AG04450 (cell line): Measurements from ENCODE around the gene PRKAR1B. TPM values are rescaled to one million over a fixed set of nuclear protein-coding genes. Genes with fewer than 3 reads are reported as not detected.
"Not testable (repeated sequence)": the region's sequence is repeated elsewhere in the genome, so short reads cannot be mapped to it uniquely, and the experiment has no call there.

Experiments
- CTCF ChIA-PET: fragments of 300-600, 350-600 bp; formaldehyde crosslinking; extraction: SDS; loops from one replicate; lab custom pipeline; 2022; ENCODE audit warnings: antibody characterized with exemption, inconsistent platforms; lab: Charles Lee
- POLR2A ChIA-PET: fragments of 350-600 bp; formaldehyde crosslinking; extraction: SDS; loops from one replicate; lab custom pipeline; 2021; ENCODE audit warnings: antibody characterized with exemption, inconsistent platforms; lab: Yijun Ruan, JAX
- DNase-seq: peaks from one replicate; pipeline ENCODE4 v3.0.0-alpha.2; 2011; ENCODE audit warnings: low read depth, low spot score
- H3K27ac ChIP-seq: one replicate; pipeline ENCODE4 v1.5.1; 2012; ENCODE audit warnings: low read depth, low read length, control low read depth
- H3K27me3 ChIP-seq: one replicate; pipeline ENCODE4 v1.6.0; 2012; ENCODE audit warnings: low read length; ENCODE audit not compliant: control insufficient read depth, insufficient read depth
- H3K4me3 ChIP-seq: 2 replicates; pipeline ENCODE4 v1.5.1; 2011; ENCODE audit warnings: mild to moderate bottlenecking, low read depth, low read length, control low read depth
- H3K9me3 ChIP-seq: 2 replicates; pipeline ENCODE4 v1.5.1; 2012; ENCODE audit warnings: low read length; ENCODE audit not compliant: control insufficient read depth, insufficient read depth
- polyA plus RNA-seq: library from polyadenylated mRNA; depleted of rRNA; stranded (reverse); fragments of >200 nt; gene quantifications from 2 replicates; pipeline ENCODE4 v1.2.3, GENCODE V29; 2011
- TF ChIP-seq, protein P1 (sequence below): IDR thresholded peaks from 2 replicates; pipeline ENCODE4 v1.5.1; 2011; ENCODE audit warnings: low read depth, low read length, control low read depth, inconsistent platforms

The PRKAR1B gene
- polyA plus RNA-seq, 1 experiment = 16.1 TPM

DNA sequence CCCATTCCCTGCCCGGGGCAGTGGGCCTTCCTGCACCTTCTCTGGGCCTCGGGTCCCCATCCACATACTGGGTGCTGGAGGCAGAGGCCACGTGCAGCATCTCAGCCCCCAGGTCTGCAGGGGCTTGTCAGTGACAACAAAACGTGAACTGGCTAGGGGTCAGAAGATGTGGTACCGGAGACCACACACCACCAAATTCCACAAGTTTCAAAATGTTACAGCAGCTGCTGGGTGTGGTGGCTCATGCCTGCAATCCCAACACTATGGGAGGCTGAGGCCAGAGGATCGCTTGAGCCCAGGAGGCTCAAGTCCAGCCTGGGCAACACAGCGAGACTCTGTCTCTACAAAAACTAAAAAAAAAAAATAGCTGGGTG, 62.7 kb downstream of the PRKAR1B start:
- Histone ChIP-seq H3K4me3 (no peak overlapping the region), H3K9me3 (peaks cover 6% of the 10 kb centered on the region), H3K27me3 (no peaks in the 10 kb centered on the region), H3K27ac (no peak overlapping the region)
- CTCF ChIA-PET = no interaction called here
- DNase-seq = no peak
- POLR2A ChIA-PET = interaction anchor here (1.0 kb wide), 1 partner anchor 473 kb away, joined by 3 read pairs; no protein-coding TSS in a partner anchor
- TF ChIP-seq, protein P1, sequence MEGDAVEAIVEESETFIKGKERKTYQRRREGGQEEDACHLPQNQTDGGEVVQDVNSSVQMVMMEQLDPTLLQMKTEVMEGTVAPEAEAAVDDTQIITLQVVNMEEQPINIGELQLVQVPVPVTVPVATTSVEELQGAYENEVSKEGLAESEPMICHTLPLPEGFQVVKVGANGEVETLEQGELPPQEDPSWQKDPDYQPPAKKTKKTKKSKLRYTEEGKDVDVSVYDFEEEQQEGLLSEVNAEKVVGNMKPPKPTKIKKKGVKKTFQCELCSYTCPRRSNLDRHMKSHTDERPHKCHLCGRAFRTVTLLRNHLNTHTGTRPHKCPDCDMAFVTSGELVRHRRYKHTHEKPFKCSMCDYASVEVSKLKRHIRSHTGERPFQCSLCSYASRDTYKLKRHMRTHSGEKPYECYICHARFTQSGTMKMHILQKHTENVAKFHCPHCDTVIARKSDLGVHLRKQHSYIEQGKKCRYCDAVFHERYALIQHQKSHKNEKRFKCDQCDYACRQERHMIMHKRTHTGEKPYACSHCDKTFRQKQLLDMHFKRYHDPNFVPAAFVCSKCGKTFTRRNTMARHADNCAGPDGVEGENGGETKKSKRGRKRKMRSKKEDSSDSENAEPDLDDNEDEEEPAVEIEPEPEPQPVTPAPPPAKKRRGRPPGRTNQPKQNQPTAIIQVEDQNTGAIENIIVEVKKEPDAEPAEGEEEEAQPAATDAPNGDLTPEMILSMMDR = no peak

DNA sequence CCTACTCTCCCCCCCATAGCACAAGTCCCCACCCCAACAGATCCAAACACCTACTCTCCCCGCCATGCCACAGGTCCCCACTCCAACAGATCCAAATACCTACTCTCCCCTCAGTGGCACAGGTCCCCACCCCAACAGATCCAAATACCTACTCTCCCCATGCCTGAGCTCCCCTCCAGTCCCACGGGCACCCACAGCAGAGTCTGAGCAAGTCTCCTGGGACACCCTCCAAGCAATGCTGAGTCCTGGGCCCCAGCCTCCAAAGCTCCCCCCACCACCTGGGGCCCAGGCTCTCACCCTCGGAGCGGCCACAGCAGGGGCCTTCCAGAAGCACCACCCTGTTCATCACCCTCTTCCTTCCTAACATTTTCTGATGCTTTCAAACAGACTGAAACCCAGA, 64.5 kb downstream of the PRKAR1B start:
- Histone ChIP-seq H3K9me3 (peaks cover 3% of the 10 kb centered on the region; the same call in 1 of the 2 replicates), H3K27ac (no peak overlapping the region), H3K27me3 (no peaks in the 10 kb centered on the region), H3K4me3 (no peak overlapping the region)
- ChIA-PET POLR2A (no interaction called here), CTCF (interaction anchor here (0.5 kb wide), 1 partner anchor 41 kb away, joined by 3 read pairs; no protein-coding TSS in a partner anchor)
- no peak for DNase-seq
- TF ChIP-seq, protein P1 = no peak

DNA sequence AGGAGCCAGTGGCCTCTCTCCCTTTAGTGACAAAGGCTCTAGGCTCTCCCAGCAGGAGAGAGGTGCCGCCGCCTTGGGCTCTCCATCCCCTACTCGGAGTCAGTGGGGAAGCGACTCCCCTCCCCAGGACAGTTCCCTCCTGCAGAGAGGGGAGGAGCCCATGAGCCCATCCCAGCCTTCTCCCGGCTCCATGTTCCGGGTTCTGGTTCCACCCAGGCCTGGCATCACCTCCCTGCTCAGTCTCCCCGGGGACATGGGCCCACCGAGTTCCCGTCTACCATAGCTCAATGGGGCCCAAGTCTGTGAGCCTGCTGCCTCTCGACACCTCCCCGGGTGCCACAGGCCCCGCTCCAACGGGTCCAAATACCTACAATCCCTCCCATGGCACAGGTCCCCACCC, 67.1 kb downstream of the PRKAR1B start:
- no peak overlapping the region for H3K4me3 ChIP-seq
- no peak for DNase-seq
- ChIA-PET POLR2A (no interaction called here), CTCF (no interaction called here)
- peaks cover 3% of the 10 kb centered on the region for H3K9me3 ChIP-seq
- H3K27me3 ChIP-seq = no peaks in the 10 kb centered on the region
- TF ChIP-seq, protein P1 = no peak
- H3K27ac ChIP-seq = no peak overlapping the region

DNA sequence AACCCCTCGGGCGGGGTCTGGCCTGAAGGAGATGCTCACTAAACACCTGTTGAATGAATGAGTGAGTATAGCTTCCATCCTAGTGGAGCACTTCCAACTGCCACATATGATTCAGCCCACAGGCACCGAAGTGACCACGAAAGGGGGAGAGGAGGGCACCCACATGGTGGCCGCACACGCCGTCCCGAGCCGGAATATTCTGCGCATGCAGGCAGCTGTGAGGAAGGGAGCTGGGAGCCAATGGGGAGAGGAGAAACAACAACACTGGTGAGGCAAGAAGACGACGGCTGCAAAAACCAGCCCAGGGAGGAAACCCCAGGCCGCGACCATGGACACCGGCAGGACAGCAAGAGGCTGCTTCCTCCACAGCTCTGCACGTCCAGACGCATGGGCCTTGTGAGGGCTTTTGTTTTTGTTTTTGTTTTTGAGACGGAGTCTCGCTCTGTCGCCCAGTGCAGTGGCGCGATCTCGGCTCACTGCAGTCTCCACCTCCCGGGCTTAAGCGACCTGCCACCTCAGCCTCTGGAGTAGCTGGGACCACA, 67.7 kb downstream of the PRKAR1B start:
- TF ChIP-seq, protein P1 = no peak
- Histone ChIP-seq H3K9me3 (peaks cover 3% of the 10 kb centered on the region), H3K4me3 (no peak overlapping the region), H3K27me3 (no peaks in the 10 kb centered on the region), H3K27ac (no peak overlapping the region)
- ChIA-PET CTCF (no interaction called here), POLR2A (no interaction called here)
- no peak for DNase-seq

DNA sequence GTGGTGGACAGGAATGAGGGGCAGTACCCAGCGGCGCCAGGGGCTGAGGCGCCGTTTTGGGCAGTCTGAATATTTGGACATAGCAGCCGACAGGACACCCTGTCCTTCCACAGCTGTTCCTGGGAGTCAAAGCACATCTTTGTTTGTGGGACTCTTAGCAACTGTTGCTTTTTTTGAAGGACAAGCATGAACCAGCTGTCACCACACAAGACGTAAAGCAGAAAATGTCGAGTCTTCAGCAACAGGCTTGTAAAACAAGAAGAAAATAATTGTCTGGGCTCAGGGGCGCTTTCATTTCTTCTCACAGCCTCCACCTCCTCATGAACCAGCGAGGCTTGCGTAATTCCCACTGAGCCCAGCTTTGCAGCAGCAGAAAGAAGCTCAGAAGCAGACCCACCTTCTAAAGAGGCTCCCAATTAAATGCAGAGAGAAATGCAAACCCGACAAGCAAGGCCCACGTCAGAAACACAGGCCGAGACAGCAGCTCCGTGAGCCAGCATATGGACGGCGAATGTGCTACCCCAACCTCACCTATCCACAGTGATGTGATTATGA, 69.4 kb downstream of the PRKAR1B start:
- TF ChIP-seq, protein P1 = no peak
- DNase-seq = no peak

GRCh38 chr7:657010-657409, 70.1 kb downstream of the PRKAR1B start:
- POLR2A ChIA-PET, H3K4me3 ChIP-seq, CTCF ChIA-PET, H3K27ac ChIP-seq, DNase-seq, H3K27me3 ChIP-seq: not testable (repeated sequence)
- H3K9me3 ChIP-seq = peaks cover 18% of the 10 kb centered on the region

More for the DNA sequence above, 69.4 kb downstream of the PRKAR1B start:
- no peak overlapping the region for H3K27ac ChIP-seq
- ChIA-PET POLR2A (no interaction called here), CTCF (interaction anchor here (1.0 kb wide), 1 partner anchor 8 kb away, joined by 4 read pairs; no protein-coding TSS in a partner anchor)
- H3K4me3 ChIP-seq = no peak overlapping the region
- H3K9me3 ChIP-seq = peaks cover 12% of the 10 kb centered on the region
- H3K27me3 ChIP-seq = no peaks in the 10 kb centered on the region
